CD4-positive, alpha-beta T cell treated with Interleukin-12 subunit alpha and Interleukin-12 subunit beta, for 1 hour (primary cell): ENCODE measurements around the gene IMMP2L.

Source experiments
- DNase-seq: peaks from one replicate; pipeline ENCODE4 v3.0.0-alpha.2; 2020

The IMMP2L gene

GRCh38 chr7:110835218-110835617 is 727.1 kb downstream of the IMMP2L start:
- DNase-seq = peak; percentile 5

- no peak for DNase-seq
Measured at GRCh38 chr7:110831419-110831818, 730.9 kb downstream of the IMMP2L start.

- no peak for DNase-seq
Measured at GRCh38 chr7:110830778-110831177, 731.5 kb downstream of the IMMP2L start.

- no peak for DNase-seq
Measured at GRCh38 chr7:110827936-110828335, 734.4 kb downstream of the IMMP2L start.

- DNase-seq = no peak
Measured at GRCh38 chr7:110827287-110827855, 734.9 kb downstream of the IMMP2L start.

- DNase-seq = no peak
Measured at GRCh38 chr7:110813986-110814385, 748.3 kb downstream of the IMMP2L start.

GRCh38 chr7:110809832-110810231 is 752.5 kb downstream of the IMMP2L start:
- DNase-seq = no peak

GRCh38 chr7:110808361-110808760 is 753.9 kb downstream of the IMMP2L start:
- DNase-seq = no peak

GRCh38 chr7:110804501-110804900 is 757.8 kb downstream of the IMMP2L start:
- DNase-seq = no peak

GRCh38 chr7:110803602-110804143 is 758.6 kb downstream of the IMMP2L start:
- DNase-seq = no peak

GRCh38 chr7:110801502-110801901 is 760.8 kb downstream of the IMMP2L start:
- DNase-seq = no peak

- no peak for DNase-seq
Measured at GRCh38 chr7:110800984-110801383, 761.3 kb downstream of the IMMP2L start.

GRCh38 chr7:110797656-110798055 is 764.6 kb downstream of the IMMP2L start:
- DNase-seq = no peak

GRCh38 chr7:110790992-110791391 is 771.3 kb downstream of the IMMP2L start:
- no peak for DNase-seq

GRCh38 chr7:110786328-110786965 is 775.8 kb downstream of the IMMP2L start:
- DNase-seq = no peak

- DNase-seq = no peak
Measured at GRCh38 chr7:110784749-110785148, 777.5 kb downstream of the IMMP2L start.

- no peak for DNase-seq
Measured at GRCh38 chr7:110780712-110781111, 781.6 kb downstream of the IMMP2L start.

- DNase-seq = no peak
Measured at GRCh38 chr7:110779339-110779738, 783.0 kb downstream of the IMMP2L start.

- DNase-seq = no peak
Measured at GRCh38 chr7:110775046-110775445, 787.2 kb downstream of the IMMP2L start.

- DNase-seq = no peak
Measured at GRCh38 chr7:110774071-110774470, 788.2 kb downstream of the IMMP2L start.

GRCh38 chr7:110772615-110773014 is 789.7 kb downstream of the IMMP2L start:
- no peak for DNase-seq

- DNase-seq = no peak
Measured at GRCh38 chr7:110771717-110772116, 790.6 kb downstream of the IMMP2L start.

- no peak for DNase-seq
Measured at GRCh38 chr7:110767550-110768110, 794.7 kb downstream of the IMMP2L start.

- no peak for DNase-seq
Measured at GRCh38 chr7:110766864-110767263, 795.4 kb downstream of the IMMP2L start.
